ACHN (cell line): Measurements from ENCODE around the gene SLC4A1.
A peak's percentile ranks its signal among the peaks of the same experiment; 100 is the strongest.

Experiments
- DNase-seq: peaks from one replicate; pipeline ENCODE4 v3.0.0-alpha.2; 2015
- in situ Hi-C: cut with HindIII; loops from 2 replicates; pipeline ENCODE4 v1.10.0; 2017; ENCODE audit warnings: low sequenced_read_pairs, low pct_ligation_motif_present, low pct_unique_long_range_greater_than_20kb

The SLC4A1 gene

DNA sequence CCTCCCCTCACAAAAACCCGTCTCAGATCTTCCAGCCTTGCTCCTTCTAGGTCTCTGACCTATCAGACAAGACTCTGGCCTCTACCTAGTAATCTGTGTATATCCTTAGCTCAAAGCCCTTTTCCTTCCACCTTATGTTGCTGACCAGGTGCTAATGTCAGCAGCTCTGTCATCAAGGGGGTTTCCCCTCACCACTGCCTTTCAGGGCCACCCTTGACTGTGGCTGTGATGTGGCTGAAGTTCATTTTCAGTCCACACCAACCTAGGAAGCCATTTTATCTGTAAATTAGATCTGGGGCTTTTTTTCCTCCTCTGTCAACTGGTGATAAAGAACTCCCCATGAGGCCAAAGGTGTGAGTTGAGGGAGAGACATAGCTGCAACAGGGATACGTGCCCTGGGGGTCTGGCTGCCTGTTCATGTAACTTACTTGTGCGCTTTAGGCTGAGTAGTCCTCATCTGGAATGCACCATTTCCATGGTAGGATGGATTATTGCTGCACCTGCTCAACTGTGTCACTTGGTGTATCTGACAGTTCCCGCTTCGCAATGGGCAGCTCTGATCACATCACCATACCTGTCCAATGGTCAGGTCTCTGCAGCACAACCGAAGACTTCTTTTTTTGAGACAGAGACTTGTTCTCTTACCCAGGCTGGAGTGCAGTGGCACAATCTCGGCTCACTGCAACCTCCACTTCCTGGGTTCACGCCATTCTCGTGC is 25.7 kb upstream of the SLC4A1 start:
- in situ Hi-C loops = no loop called here
- no peak for DNase-seq

DNA sequence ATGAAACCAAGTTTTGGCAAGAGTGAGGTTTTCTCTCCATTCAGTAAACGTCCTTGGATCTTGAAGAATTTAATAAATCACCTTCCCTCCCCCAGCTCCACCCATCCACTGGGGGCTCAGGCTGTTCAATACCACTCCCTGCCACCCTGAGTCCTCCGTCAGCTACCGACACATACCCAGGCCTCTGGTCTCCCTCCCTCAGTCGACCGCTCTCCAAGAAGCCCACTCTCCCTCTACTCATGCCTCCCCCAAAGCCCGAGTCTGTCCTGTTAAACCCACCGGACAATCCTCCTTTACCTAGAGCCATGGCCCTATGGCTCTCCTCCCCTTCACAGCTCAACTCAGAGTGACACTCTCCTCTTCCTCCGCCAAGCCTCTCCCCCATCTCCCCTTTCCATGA is 19.7 kb upstream of the SLC4A1 start:
- in situ Hi-C loops = no loop called here
- no peak for DNase-seq

DNA sequence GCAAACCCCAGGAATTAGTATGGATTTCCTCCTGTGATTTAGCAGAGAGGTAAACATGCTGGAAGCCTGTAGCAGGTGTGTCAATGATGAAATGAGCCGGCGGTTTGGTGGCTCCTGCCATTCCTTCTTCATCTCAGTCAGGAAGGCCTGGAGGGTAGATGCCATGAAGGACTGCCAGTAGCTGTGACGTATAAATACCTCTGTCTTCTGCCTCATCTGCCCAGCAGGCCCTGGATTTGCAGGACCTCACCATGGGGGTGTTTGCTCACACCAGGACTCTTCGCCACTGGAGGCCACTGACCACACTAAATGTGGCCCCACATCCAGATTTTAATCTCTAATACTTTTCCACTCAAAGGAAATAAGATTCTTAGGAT is 16.1 kb upstream of the SLC4A1 start:
- DNase-seq = no peak
- in situ Hi-C loops = no loop called here

DNA sequence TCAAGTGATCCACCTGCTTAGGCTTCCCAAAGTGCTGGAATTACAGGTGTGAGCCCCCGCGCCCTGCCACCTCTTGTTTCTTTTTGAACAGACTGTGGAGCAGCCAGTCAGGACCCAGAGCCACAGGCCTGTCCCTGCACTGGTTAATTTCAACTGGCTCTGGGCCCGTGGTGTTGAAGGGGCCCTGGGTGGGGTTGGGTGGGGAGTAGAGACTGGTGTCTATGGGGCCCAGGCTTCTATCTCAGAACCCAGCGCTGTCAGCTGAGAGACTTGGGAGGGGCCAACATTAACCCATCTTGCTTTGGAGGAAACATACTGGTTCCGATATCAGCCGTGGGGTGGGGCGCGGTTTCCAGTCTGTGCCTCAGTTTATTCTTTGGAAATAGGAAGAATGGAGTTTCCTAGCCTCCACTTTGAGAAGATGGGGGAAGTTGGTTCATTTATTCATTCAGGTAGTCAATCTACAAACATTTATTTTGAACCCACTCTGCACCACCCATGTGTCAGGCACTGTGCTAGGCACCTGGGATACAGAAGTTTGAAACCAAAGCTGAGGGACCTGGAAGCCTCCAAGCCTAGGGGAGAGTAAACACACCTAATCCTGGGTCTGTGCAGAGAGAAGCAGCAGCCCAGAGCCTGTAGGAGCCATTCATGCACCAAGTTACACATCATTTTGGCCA is 15.5 kb upstream of the SLC4A1 start:
- DNase-seq = no peak
- in situ Hi-C loops = no loop called here

DNA sequence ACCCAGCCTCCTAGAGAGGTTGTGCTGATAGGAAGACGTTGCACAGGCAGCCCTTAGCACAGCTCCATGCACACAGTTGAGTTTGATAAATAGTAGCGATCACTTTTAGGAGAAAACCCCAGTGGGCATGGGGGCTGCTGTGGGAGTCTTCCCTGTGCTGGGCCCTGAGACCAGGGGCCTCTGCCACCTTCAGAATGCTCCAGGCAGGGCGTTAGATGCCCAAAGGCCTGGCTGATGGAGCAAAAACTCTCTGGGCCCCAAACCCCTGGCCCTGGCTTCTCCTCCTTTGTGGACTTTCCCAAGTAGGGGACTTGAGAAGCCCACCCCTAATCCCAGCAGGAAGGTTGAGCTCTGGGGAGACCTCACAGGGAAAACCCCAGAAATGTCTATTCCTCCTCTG is 14.3 kb upstream of the SLC4A1 start:
- in situ Hi-C loops = no loop called here
- DNase-seq = no peak

DNA sequence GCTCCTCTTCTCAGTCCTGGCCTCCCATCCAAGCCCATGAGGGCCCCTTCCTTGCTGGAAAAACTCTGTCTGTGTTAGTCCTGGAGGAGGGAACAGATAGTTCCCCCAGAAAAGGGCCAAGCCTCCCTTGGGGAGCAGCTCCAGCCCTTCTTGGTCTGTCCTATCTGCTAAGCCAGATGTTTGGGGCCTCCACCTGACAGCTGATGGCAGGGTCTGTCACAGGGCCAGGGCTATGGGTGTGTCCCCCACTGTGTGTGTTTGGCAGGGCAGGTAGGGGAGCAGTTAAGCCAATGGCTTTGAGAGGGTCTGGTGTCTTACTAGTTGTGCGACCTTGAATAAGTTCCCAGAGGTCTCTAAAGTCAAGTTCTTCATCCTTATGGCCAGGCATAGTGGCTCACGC is 13.6 kb upstream of the SLC4A1 start:
- no peak for DNase-seq
- in situ Hi-C loops = no loop called here

DNA sequence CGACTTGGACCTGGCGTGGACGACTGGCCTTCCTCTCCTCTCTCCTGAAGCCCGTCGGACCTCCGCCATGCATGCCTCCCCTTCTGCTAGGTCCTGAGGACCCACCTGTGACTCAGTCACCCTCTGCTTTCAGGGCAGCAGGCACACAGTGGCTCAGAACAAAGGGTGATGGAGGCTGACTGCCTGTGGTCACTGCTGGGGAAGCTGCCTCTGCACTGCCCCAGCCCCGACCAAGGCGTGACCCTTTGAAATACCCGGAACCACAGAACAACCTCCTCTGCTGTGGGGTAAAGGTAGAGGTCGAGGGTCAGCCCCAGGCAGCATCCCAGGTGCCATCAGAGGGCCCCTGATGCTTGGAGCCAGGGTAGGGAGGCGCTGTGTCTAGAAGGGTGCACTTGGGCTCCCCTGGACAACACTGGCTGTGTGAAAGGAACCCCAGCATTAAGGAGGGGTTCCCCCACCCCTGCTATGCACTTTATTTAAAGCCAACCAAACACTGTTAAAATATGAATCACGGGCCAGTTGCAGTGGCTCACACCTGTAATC is 12.5 kb upstream of the SLC4A1 start:
- in situ Hi-C loops = no loop called here

DNA sequence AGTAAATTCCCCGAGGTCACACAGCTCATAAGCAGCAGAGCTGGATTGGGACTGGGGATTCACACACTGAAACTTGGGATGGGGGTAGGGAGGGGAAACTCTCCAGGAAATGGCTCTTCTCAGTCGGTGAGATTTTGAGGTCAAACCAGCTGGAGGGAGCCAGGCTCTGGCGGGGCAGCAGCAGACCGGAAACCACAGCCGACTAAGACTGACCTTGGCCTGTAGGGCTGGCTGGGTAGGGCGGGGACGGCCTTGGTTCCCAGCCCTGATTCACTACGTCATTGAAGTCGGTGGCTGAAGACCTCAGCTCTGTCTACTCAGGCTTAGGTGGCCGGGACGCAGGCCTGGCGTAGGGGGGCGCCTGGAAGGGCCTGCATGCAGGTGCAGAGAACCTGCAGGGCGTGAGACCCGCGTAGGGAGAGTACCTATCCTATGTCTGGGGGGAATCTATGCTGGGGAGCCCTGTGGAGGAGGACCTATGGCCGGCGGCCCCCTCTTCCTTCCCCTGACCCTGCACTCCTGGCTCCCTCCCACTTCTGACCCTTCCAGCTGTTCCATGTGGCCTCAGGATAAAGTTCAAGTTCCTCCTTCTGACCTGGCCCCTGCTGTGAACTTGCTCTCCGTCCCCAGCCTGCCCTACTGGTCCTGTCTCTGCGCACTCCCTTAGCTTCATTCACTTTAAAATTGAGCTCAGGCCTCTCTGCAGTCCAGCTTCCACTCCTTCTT is 11.9 kb upstream of the SLC4A1 start:
- in situ Hi-C loops = no loop called here
- peak; percentile 93 for DNase-seq

More for the DNA sequence above, 12.5 kb upstream of the SLC4A1 start:
- no peak for DNase-seq

DNA sequence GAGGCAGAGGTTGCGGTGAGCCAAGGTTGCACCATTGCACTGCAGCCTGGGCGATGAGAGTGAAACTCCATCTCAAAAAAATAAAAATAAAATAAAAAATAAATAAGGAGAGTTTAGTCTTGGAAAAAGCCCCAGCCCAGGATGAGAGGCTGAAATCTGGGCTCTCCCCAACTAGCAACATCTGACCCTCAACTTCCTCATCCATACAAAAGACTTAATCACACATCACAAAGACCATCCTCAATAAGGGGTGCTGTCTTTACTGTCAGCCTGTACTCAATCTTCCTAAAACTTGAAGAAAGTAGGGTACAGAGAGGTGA is 11.4 kb upstream of the SLC4A1 start:
- in situ Hi-C loops = no loop called here
- DNase-seq = no peak

DNA sequence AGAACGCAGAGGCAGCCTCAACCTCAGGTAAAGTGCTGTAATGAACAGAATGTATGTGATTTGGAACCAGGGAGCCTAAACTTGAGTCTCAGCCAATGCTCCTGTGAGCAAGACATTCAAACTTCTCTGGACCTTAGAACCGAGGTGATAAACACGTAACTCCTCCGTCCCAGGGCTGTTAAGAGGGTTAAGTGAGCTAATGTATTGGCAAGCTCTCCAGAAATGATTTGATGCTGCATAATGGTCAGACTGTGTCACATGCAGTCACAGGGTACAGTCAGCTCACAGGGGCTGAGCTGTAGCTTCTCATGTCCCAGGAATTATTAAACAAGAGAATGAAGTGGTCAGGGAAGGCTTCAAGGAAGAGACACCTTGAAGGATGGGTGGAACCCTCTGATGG is 10.0 kb upstream of the SLC4A1 start:
- DNase-seq = no peak
- in situ Hi-C loops = no loop called here

DNA sequence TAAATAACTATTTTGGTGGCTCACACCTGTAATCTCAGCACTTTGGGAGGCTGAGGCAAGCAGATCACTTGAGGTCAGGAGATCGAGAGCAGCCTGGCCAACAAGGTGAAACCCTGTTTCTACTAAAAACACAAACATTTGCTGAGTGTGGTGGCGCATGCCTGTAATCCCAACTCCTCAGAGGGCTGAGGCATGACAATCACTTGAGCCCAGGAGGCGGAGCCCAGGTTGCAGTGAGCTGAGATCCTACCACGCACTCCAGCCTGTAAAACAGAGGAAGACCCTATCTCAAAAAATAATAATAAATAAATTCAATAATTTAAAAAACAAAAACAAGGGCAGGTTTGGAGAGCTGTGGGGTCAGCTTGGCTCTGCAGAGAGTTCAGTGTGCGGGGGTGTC is 5.7 kb upstream of the SLC4A1 start:
- in situ Hi-C loops = no loop called here
- DNase-seq = no peak

DNA sequence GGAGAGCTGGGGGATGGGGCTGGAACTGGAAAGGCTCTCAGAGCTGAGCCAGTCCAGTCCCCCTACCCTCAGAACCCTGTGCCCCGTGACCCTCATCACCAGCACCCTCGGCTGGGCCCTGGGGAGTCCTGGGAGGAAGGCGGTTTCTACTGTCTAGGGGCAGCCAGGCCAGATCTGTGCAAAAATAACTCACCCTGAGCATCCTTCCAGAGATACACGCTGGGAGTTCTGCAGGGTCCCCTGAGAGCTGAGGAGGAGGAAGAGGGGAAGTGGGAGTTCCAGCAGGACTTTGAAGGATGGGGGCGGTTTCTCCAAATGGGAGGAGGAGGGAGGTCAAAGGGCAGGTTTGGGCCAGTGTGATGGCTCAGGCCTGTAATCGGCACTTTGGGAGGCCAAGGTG is 5.0 kb upstream of the SLC4A1 start:
- in situ Hi-C loops = no loop called here
- DNase-seq = no peak

DNA sequence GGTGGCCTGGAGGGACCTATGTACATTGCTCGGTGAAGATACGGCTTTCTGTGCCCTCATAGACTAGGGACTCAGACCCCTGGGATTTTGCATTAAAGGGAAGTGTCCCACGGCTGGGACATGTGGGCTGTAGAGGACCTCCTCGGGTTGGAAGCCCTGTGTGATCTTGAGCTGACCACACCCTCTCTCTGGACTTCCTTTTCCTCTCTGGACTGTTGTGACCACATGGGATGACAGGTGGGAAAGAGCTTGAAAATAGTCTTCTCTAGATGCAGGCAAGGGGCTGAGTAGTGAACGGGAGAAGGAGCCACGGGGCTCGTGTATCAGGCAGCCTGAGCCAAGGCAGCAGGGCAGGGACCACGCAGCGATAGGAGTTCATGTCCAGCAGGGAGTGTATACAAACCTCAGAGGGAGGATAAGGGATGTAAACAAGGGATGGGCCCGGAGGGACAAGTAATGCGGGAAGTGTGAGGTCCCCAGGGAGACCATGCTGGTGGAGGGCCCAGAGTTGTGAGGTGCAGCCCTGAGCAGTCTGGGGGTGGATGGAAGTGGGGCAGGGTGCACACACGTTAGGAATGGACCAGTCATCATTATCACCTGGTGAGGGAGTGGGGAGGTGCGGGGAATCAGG is 4.5 kb upstream of the SLC4A1 start:
- in situ Hi-C loops = no loop called here
- no peak for DNase-seq

DNA sequence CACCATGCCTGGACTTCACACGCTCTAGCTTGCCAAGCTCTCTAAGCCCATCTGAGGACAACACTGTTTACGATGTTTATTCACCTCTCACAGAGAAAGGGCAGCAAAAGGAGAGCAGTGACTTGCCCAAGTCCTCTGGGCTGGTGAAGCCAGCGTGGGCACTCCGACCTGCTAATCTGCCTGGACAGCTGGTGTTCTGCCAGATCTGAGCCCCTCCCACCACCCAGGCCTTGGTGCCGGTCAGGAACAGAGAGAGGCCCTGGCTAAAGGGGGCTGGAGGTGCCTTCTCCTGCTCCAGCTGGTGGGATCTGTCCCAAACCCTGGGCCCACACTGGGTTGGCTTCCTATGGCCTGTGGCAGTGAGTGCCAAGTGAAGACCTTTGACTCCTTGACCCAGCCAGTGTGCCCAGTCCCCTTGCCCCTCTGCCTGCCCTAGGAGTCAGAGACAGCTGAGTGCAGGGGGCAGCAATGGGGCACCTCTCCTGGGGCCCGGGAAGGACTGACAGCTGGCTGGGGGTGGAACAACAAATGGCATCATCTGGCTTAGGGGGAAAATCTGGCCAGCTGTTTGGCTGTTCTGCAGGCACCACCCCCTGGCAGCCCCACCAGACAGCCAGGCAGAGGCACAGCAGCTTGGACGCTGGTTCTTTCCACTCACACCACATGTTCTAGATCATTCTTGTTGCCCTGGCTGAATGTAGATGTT is 1.8 kb upstream of the SLC4A1 start:
- no peak for DNase-seq
- in situ Hi-C loops = no loop called here

DNA sequence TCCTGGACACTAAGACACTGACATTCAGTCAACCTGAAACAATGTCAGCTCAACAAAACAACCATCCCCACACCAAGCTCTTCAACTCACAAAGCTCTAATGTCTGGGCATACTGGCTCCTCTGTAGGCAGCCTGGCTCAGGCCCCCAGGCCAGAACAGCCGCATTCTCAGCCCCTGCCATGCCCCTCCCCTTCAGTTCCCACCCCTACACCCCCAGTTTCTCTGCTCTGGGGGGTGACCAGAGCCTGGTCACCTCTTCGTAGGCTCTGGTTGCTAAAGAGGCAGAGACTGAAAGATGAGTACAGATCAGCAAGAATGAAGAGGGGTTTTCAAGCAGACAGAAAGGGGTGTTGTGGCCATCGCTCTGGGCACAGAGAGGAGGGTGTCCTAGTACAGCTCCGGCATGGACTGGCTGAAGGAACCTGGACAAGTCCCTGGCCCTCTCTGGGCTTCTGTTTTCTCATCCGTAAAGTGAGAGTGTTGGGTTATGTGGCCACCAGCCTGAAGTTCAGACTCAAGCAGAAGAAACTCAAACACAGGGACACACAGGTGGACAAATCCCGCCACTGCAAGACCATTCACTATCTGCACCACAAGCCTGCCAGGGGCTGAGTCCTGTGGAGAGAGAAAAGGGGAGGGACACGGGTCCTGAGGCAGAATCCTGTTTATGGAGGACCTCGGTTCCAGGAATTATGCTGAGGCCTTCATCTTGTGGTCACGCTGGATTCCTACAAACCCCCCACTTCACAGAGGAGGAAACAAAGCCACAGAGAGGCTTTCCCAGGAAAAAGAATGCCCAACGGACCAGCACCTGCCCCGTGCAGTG is 987 bp upstream of the SLC4A1 start:
- in situ Hi-C loops = no loop called here
- no peak for DNase-seq

DNA sequence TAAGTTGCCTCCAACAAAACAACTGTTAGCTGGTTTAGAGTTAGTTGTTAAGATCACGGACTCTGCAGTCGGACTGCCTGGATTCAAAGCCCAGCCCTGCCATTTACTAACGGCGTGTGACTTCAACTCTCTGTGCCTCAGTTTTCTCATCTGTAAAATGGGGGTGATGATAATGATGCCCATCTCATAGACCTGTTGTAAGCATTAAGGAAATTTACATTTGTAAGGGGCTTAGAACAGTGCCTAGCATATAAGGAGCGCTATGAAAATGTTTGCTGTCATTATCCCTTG is 825 bp downstream of the SLC4A1 start:
- in situ Hi-C loops = no loop called here
- DNase-seq = no peak

DNA sequence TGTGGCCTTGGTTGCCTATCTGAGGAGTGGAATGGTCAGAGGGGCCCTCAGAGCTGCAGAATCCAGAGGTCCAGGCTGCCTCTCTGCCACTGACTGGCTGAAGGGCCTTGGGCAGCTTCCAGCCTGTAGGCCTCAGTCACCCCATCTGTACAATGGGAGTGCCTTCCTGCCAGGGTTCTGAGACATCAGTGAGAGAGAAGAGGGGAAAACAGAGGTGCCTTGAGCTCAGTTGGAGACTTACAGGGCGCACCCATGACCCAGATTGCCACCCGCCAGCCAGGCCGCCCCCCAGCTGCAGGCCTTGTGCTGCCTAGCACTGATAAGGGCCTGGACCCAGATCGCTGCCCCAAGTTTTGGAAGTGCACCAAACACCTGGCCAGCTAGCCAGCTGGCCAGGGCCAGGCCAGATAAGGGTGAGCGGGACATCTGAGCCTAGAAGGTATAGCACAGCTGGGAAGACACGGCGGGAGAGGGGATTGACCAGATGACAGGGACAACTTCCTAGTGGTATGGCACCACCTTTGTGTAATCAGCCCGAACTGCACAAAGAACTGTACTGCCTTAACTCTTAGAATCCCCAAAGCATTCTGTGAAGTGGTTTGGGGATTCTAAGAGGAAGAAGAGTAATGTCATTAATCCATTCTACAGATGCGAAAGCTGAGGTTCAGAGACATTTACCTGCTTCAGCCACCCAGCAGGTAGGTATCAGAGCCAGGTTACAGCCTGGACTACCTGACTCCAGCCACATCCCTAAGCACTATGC is 1.4 kb downstream of the SLC4A1 start:
- peak; percentile 23 for DNase-seq
- in situ Hi-C loops = no loop called here
